RCC 7860 (cell line): Measurements from ENCODE around the gene ATP6V1C2.
A peak's percentile ranks its signal among the peaks of the same experiment; 100 is the strongest.

ENCODE experiments used
- DNase-seq: peaks from one replicate; pipeline ENCODE4 v3.0.0-alpha.2; 2015; ENCODE audit warnings: low spot score
- FAIRE-seq: peaks from 2 replicates; lab custom pipeline; 2012; peaks lifted over from hg19 to GRCh38; lab: Jason Lieb, UNC

ATP6V1C2 gene

GRCh38 chr2:10832203-10832936, 110.9 kb downstream of the ATP6V1C2 start:
- DNase-seq (peak; percentile 46), FAIRE-seq (no peak)

GRCh38 chr2:10833021-10833420, 111.6 kb downstream of the ATP6V1C2 start:
- no peak for FAIRE-seq
- no peak for DNase-seq

GRCh38 chr2:10834068-10834655, 112.7 kb downstream of the ATP6V1C2 start:
- DNase-seq (no peak), FAIRE-seq (no peak)
